HG02973 (cell line): ENCODE results near the gene SPEG.

Source experiments
- ATAC-seq: cut with Tn5 transposase; IDR thresholded peaks from one replicate; pipeline ENCODE4 v1.9.1; 2021; ENCODE audit warnings: moderate library complexity; ENCODE audit not compliant: unreplicated experiment

SPEG gene

GRCh38 chr2:219525533-219526232, 91.0 kb downstream of the SPEG start:
- no peak for ATAC-seq

GRCh38 chr2:219526320-219527075, 91.9 kb downstream of the SPEG start:
- ATAC-seq: no peak

GRCh38 chr2:219527076-219527394, 92.4 kb downstream of the SPEG start:
- no peak for ATAC-seq

GRCh38 chr2:219527472-219527871, 92.8 kb downstream of the SPEG start:
- no peak for ATAC-seq

- peak; percentile 85 for ATAC-seq
Measured at GRCh38 chr2:219530048-219530963, 95.7 kb downstream of the SPEG start.

- ATAC-seq: no peak
Measured at GRCh38 chr2:219531639-219532377, 97.2 kb downstream of the SPEG start.

GRCh38 chr2:219532378-219532649, 97.7 kb downstream of the SPEG start:
- no peak for ATAC-seq

GRCh38 chr2:219533930-219534661, 99.5 kb downstream of the SPEG start:
- ATAC-seq: no peak

GRCh38 chr2:219536425-219536824, 101.8 kb downstream of the SPEG start:
- ATAC-seq: no peak

- ATAC-seq: no peak
Measured at GRCh38 chr2:219536967-219537366, 102.3 kb downstream of the SPEG start.

- no peak for ATAC-seq
Measured at GRCh38 chr2:219537657-219538488, 103.2 kb downstream of the SPEG start.

GRCh38 chr2:219538504-219538951, 103.9 kb downstream of the SPEG start:
- ATAC-seq: no peak

- no peak for ATAC-seq
Measured at GRCh38 chr2:219538956-219539788, 104.5 kb downstream of the SPEG start.

GRCh38 chr2:219539926-219540678, 105.5 kb downstream of the SPEG start:
- no peak for ATAC-seq

- no peak for ATAC-seq
Measured at GRCh38 chr2:219540784-219541504, 106.3 kb downstream of the SPEG start.

GRCh38 chr2:219541611-219542180, 107.1 kb downstream of the SPEG start:
- ATAC-seq: peak; percentile 36
